ENCODE data around the gene ACSF2. TPM values are rescaled to one million over a fixed set of nuclear protein-coding genes. Genes with fewer than 3 reads are reported as not detected.

The ACSF2 gene
- total and polyA plus RNA-seq, 7 experiments from 2014 or later, result 2.2 to 36.2 (median 20.4) TPM

DNA sequence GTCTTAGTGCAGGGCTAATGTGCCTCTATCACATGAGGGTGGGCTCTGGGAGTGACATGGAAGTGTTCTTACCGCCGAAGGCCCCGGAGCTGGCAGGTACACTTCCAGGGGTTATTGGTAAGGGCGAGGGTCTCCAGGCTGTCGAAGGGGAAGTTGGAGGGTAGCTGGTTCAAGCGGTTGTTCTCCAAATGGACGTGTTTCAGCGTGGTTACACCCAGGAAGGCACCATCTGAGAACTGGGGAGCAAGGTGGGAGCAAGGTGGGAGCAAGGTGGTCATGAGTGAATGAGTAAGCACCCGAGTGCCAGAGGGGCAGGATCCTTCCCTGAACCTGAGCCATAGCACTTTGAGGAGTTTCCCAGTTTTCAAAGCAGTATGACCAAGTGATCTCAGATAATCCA lies 39.6 kb downstream of the ACSF2 start:
- no peaks in the 10 kb centered on the region for H3K9me3 ChIP-seq (ENCODE audit: control insufficient read depth in 2 of 3, low read length in 3 of 3)
- ChIA-PET POLR2A (no interaction called here), CTCF (interaction anchor here (0.8 kb wide), 1 partner anchor 104 kb away, joined by 3 read pairs; no protein-coding TSS in a partner anchor)
- Mint-ChIP-seq H3K9me3 (peaks cover 0 to 3% (median 0%) of the 10 kb centered on the region in 11 donors), H3K36me3 (peaks cover 0 to 6% (median 0%) of the 10 kb centered on the region in 5 donors), H3K27ac (no peak overlapping the region), H3K4me3 (no peak overlapping the region), H3K4me1 (peaks cover 0 to 6% (median 4%) of the 10 kb centered on the region in 7 donors), H3K27me3 (peaks cover 12 to 23% (median 16%) of the 10 kb centered on the region in 5 donors)
- no peak overlapping the region for H3K4me3 ChIP-seq (ENCODE audit: low read length)
- DNase-seq, result no peak
- intact Hi-C loops (cut with micrococcal nuclease), result no loop called here
- H3K36me3 ChIP-seq (ENCODE audit: control insufficient read depth in 2 of 3, insufficient read depth in 3 of 3, low read length in 3 of 3), result no peaks in the 10 kb centered on the region
- no peak for ATAC-seq
- H3K27me3 ChIP-seq (ENCODE audit: control insufficient read depth in 2 of 2, insufficient read depth in 2 of 2, low read length in 2 of 2), result peaks cover 0 to 7% of the 10 kb centered on the region in 2 donors
- H3K4me1 ChIP-seq (ENCODE audit: control insufficient read depth in 2 of 2, insufficient read depth in 2 of 2, low read length in 2 of 2), result no peaks in the 10 kb centered on the region
- no peak overlapping the region for H3K27ac ChIP-seq (ENCODE audit: low read depth, low read length)

- intact Hi-C loops (cut with micrococcal nuclease), result no loop called here
- ATAC-seq (no peak), DNase-seq (no peak)
- H3K9me3 Mint-ChIP-seq, result peaks cover 0 to 3% (median 0%) of the 10 kb centered on the region in 11 donors
- peaks cover 12 to 27% (median 17%) of the 10 kb centered on the region in 5 donors for H3K27me3 Mint-ChIP-seq
- peaks cover 0 to 6% (median under 1%) of the 10 kb centered on the region in 5 donors for H3K36me3 Mint-ChIP-seq
- Histone ChIP-seq H3K9me3 (ENCODE audit: control insufficient read depth in 2 of 3, low read length in 3 of 3) (no peaks in the 10 kb centered on the region), H3K36me3 (ENCODE audit: control insufficient read depth in 2 of 3, insufficient read depth in 3 of 3, low read length in 3 of 3) (no peaks in the 10 kb centered on the region), H3K4me3 (ENCODE audit: low read length) (no peak overlapping the region), H3K4me1 (ENCODE audit: control insufficient read depth in 2 of 2, insufficient read depth in 2 of 2, low read length in 2 of 2) (no peaks in the 10 kb centered on the region), H3K27me3 (ENCODE audit: control insufficient read depth in 2 of 2, insufficient read depth in 2 of 2, low read length in 2 of 2) (peaks cover 0 to 7% of the 10 kb centered on the region in 2 donors), H3K27ac (ENCODE audit: low read depth, low read length) (no peak overlapping the region)
- POLR2A ChIA-PET, result no interaction called here
- no peak overlapping the region for H3K27ac Mint-ChIP-seq
- H3K4me1 Mint-ChIP-seq, result peaks cover 0 to 6% (median 4%) of the 10 kb centered on the region in 7 donors
- CTCF ChIA-PET, result no interaction called here
- H3K4me3 Mint-ChIP-seq, result no peak overlapping the region
Observed at GRCh38 chr17:50466371-50467113, 40.5 kb downstream of the ACSF2 start.

GRCh38 chr17:50467114-50467854 lies 41.3 kb downstream of the ACSF2 start:
- CTCF ChIA-PET, result no interaction called here
- Histone ChIP-seq H3K9me3 (ENCODE audit: control insufficient read depth in 2 of 3, low read length in 3 of 3) (no peaks in the 10 kb centered on the region), H3K4me3 (ENCODE audit: low read length) (no peak overlapping the region), H3K4me1 (ENCODE audit: control insufficient read depth in 2 of 2, insufficient read depth in 2 of 2, low read length in 2 of 2) (no peaks in the 10 kb centered on the region), H3K27me3 (ENCODE audit: control insufficient read depth in 2 of 2, insufficient read depth in 2 of 2, low read length in 2 of 2) (peaks cover 0 to 7% of the 10 kb centered on the region in 2 donors), H3K27ac (ENCODE audit: low read depth, low read length) (no peak overlapping the region), H3K36me3 (ENCODE audit: control insufficient read depth in 2 of 3, insufficient read depth in 3 of 3, low read length in 3 of 3) (no peaks in the 10 kb centered on the region)
- POLR2A ChIA-PET, result no interaction called here
- peak overlapping the region in 5 of 10 donors; percentile 17 to 57 (median 51) for H3K4me3 Mint-ChIP-seq
- H3K9me3 Mint-ChIP-seq, result peaks cover 0 to 3% (median 0%) of the 10 kb centered on the region in 11 donors
- H3K4me1 Mint-ChIP-seq, result peaks cover 0 to 6% (median 4%) of the 10 kb centered on the region in 7 donors
- ATAC-seq (no peak), DNase-seq (no peak)
- intact Hi-C loops (cut with micrococcal nuclease), result no loop called here
- H3K36me3 Mint-ChIP-seq, result peaks cover 0 to 12% (median 4%) of the 10 kb centered on the region in 5 donors
- H3K27me3 Mint-ChIP-seq, result peaks cover 12 to 27% (median 17%) of the 10 kb centered on the region in 5 donors
- H3K27ac Mint-ChIP-seq, result no peak overlapping the region

GRCh38 chr17:50467855-50468303 lies 41.9 kb downstream of the ACSF2 start:
- peak overlapping the region in 5 of 10 donors; percentile 51 to 80 (median 57) for H3K4me3 Mint-ChIP-seq
- DNase-seq (no peak), ATAC-seq (no peak)
- peaks cover 0 to 3% (median 0%) of the 10 kb centered on the region in 11 donors for H3K9me3 Mint-ChIP-seq
- no peaks in the 10 kb centered on the region for H3K4me1 ChIP-seq (ENCODE audit: control insufficient read depth in 2 of 2, insufficient read depth in 2 of 2, low read length in 2 of 2)
- no peak overlapping the region for H3K27ac ChIP-seq (ENCODE audit: low read depth, low read length)
- H3K36me3 ChIP-seq (ENCODE audit: control insufficient read depth in 2 of 3, insufficient read depth in 3 of 3, low read length in 3 of 3), result no peaks in the 10 kb centered on the region
- peaks cover 0 to 16% (median 4%) of the 10 kb centered on the region in 5 donors for H3K36me3 Mint-ChIP-seq
- CTCF ChIA-PET, result no interaction called here
- peaks cover 0 to 7% of the 10 kb centered on the region in 2 donors for H3K27me3 ChIP-seq (ENCODE audit: control insufficient read depth in 2 of 2, insufficient read depth in 2 of 2, low read length in 2 of 2)
- POLR2A ChIA-PET, result no interaction called here
- H3K4me3 ChIP-seq (ENCODE audit: low read length), result no peak overlapping the region
- H3K27ac Mint-ChIP-seq, result no peak overlapping the region
- intact Hi-C loops (cut with micrococcal nuclease), result no loop called here
- H3K4me1 Mint-ChIP-seq, result peaks cover 0 to 6% (median 4%) of the 10 kb centered on the region in 7 donors
- H3K9me3 ChIP-seq (ENCODE audit: control insufficient read depth in 2 of 3, low read length in 3 of 3), result no peaks in the 10 kb centered on the region
- peaks cover 12 to 27% (median 17%) of the 10 kb centered on the region in 5 donors for H3K27me3 Mint-ChIP-seq

DNA sequence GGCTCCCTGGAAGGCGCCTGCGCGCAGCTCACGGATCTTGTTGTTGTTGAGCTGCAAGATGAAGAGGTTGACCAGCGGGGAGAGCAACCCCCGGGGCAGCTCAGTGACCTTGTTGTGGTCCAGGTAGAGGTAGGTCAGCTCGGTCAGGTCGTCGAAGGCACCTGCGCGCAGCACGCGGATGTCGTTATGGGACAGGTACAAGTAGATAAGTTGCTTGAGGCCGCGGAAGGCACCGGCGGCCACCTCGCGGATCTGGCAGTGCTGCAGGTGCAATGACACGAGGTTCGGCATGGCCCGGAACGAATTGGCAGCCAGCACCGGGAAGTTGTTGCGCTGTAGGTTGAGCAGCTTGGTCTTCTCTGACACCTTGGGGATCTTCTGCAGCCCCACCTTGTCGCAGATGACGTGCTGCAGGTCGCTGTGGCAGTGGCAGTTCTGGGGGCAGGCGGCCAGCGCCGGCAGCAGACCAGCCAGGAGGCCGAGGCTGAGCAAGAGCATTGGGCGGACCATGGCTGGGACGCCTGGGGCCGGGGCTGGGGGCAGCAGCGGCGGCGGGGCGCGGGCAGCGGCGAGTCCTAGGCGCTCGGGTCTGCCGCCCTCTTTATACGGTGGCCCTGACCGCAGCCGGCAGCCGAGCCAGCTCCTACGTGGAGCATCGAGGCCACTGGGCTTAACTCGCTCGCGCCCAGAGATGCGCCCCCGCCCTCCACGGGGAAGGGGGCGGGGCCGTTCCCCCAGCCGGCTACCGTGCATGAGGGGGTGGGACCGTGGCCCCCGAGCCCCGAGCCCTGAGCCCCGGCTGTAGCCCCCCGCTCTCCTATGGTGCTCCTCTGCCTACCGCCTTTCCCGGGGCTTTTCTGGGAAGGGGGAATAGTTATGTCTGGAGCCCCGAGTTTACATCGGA lies 42.5 kb downstream of the ACSF2 start, which contains the start of gene CHAD:
Gene CHAD, minus strand, starts transcription at position 577 of the 904 bp plus-strand sequence. Its CDS starts 67 bp downstream, at position 510.
- Mint-ChIP-seq H3K27ac (no peak within 1 kb of the TSS), H3K4me1 (peaks cover 0 to 6% (median 4%) of the 10 kb centered on the region in 7 donors), H3K9me3 (peaks cover 0 to 3% (median 0%) of the 10 kb centered on the region in 11 donors), H3K27me3 (peaks cover 12 to 27% (median 17%) of the 10 kb centered on the region in 5 donors), H3K36me3 (peaks cover 0 to 20% (median 8%) of the 10 kb centered on the region in 5 donors), H3K4me3 (peak within 1 kb of the TSS in 8 of 10 donors; percentile 49 to 80 (median 56))
- Histone ChIP-seq H3K9me3 (ENCODE audit: control insufficient read depth in 2 of 3, low read length in 3 of 3) (no peaks in the 10 kb centered on the region), H3K36me3 (ENCODE audit: control insufficient read depth in 2 of 3, insufficient read depth in 3 of 3, low read length in 3 of 3) (no peaks in the 10 kb centered on the region), H3K4me1 (ENCODE audit: control insufficient read depth in 2 of 2, insufficient read depth in 2 of 2, low read length in 2 of 2) (no peaks in the 10 kb centered on the region), H3K4me3 (ENCODE audit: low read length) (no peak within 1 kb of the TSS), H3K27me3 (ENCODE audit: control insufficient read depth in 2 of 2, insufficient read depth in 2 of 2, low read length in 2 of 2) (peaks cover 0 to 7% of the 10 kb centered on the region in 2 donors), H3K27ac (ENCODE audit: low read depth, low read length) (no peak within 1 kb of the TSS)
- DNase-seq (no peak), ATAC-seq (peak; percentile 32)
- POLR2A ChIA-PET, result no interaction called here
- intact Hi-C loops (cut with micrococcal nuclease), result no loop called here
- CTCF ChIA-PET, result interaction anchor here (0.5 kb wide), 1 partner anchor 37 kb away, joined by 4 read pairs; no protein-coding TSS in a partner anchor

GRCh38 chr17:50469208-50469605 lies 43.2 kb downstream of the ACSF2 start:
- Mint-ChIP-seq H3K36me3 (peaks cover 0 to 23% (median 10%) of the 10 kb centered on the region in 5 donors), H3K4me3 (peak overlapping the region in 6 of 10 donors; percentile 25 to 55 (median 43)), H3K27me3 (peaks cover 12 to 27% (median 17%) of the 10 kb centered on the region in 5 donors), H3K27ac (no peak overlapping the region), H3K9me3 (peaks cover 0 to 3% (median 0%) of the 10 kb centered on the region in 11 donors), H3K4me1 (peaks cover 0 to 6% (median 4%) of the 10 kb centered on the region in 7 donors)
- intact Hi-C loops (cut with micrococcal nuclease), result no loop called here
- no peaks in the 10 kb centered on the region for H3K36me3 ChIP-seq (ENCODE audit: control insufficient read depth in 2 of 3, insufficient read depth in 3 of 3, low read length in 3 of 3)
- no peak for DNase-seq
- H3K27ac ChIP-seq (ENCODE audit: low read depth, low read length), result no peak overlapping the region
- peak; percentile 8 for ATAC-seq
- CTCF ChIA-PET, result no interaction called here
- peaks cover 0 to 7% of the 10 kb centered on the region in 2 donors for H3K27me3 ChIP-seq (ENCODE audit: control insufficient read depth in 2 of 2, insufficient read depth in 2 of 2, low read length in 2 of 2)
- no peaks in the 10 kb centered on the region for H3K9me3 ChIP-seq (ENCODE audit: control insufficient read depth in 2 of 3, low read length in 3 of 3)
- POLR2A ChIA-PET, result no interaction called here
- no peaks in the 10 kb centered on the region for H3K4me1 ChIP-seq (ENCODE audit: control insufficient read depth in 2 of 2, insufficient read depth in 2 of 2, low read length in 2 of 2)
- H3K4me3 ChIP-seq (ENCODE audit: low read length), result no peak overlapping the region

Data from naive thymus-derived CD4-positive, alpha-beta T cell (primary cell).